OCI-LY1 (cell line): Measurements from ENCODE around the gene UBA52.

Experiments used
- H2AFZ ChIP-seq: fragments of 200-600 bp; sonication (generic), shearing (Covaris generic); 2 replicates; pipeline ENCODE4 v1.6.0; 2014; ENCODE audit warnings: antibody characterized with exemption, mild to moderate bottlenecking, low read length
- H3F3A ChIP-seq: fragments of 200-600 bp; sonication (generic), shearing (Covaris generic); 2 replicates; pipeline ENCODE4 v1.6.0; 2014; ENCODE audit warnings: mild to moderate bottlenecking, antibody characterized with exemption, low read length, moderate library complexity; ENCODE audit not compliant: insufficient read depth
- H3K27ac ChIP-seq: fragments of 200-600 bp; sonication (generic); 2 replicates; pipeline ENCODE4 v1.5.1; 2014; ENCODE audit warnings: low read length, mixed run types, mild to moderate bottlenecking, low read depth; ENCODE audit not compliant: poor library complexity, severe bottlenecking
- H3K27me3 ChIP-seq: fragments of 200-600 bp; sonication (generic); 2 replicates; pipeline ENCODE4 v1.6.0; 2014; ENCODE audit warnings: antibody characterized with exemption, mild to moderate bottlenecking, low read length, moderate library complexity; ENCODE audit not compliant: insufficient read depth
- H3K36me3 ChIP-seq: fragments of 200-600 bp; sonication (generic); 2 replicates; pipeline ENCODE4 v1.6.1; 2014; ENCODE audit warnings: mild to moderate bottlenecking, antibody characterized with exemption, low read length, moderate library complexity, mixed read lengths; ENCODE audit not compliant: insufficient read depth
- H3K4me1 ChIP-seq: fragments of 200-600 bp; sonication (generic); 2 replicates; pipeline ENCODE4 v1.5.1; 2014; ENCODE audit warnings: mild to moderate bottlenecking, low read length, moderate library complexity; ENCODE audit not compliant: insufficient read depth, severe bottlenecking
- H3K4me2 ChIP-seq: fragments of 200-600 bp; sonication (generic), shearing (Covaris generic); 2 replicates; pipeline ENCODE4 v1.6.1; 2014; ENCODE audit warnings: low read length
- H3K4me3 ChIP-seq: fragments of 200-600 bp; sonication (generic); 2 replicates; pipeline ENCODE4 v1.5.1; 2014; ENCODE audit warnings: low read length, low read depth, mild to moderate bottlenecking, mixed read lengths; ENCODE audit not compliant: poor library complexity, severe bottlenecking
- H3K79me2 ChIP-seq: fragments of 200-600 bp; shearing (Covaris generic); 2 replicates; pipeline ENCODE4 v1.6.1; 2016; ENCODE audit warnings: mixed run types, low read length, mixed read lengths; ENCODE audit not compliant: insufficient read depth
- H3K9ac ChIP-seq: fragments of 200-600 bp; sonication (generic), shearing (Covaris generic); 2 replicates; pipeline ENCODE4 v1.6.1; 2014; ENCODE audit warnings: mild to moderate bottlenecking, low read length, mixed read lengths
- H3K9me2 ChIP-seq: fragments of 200-600 bp; sonication (generic), shearing (Covaris generic); 2 replicates; pipeline ENCODE4 v1.6.1; 2014; ENCODE audit warnings: low read depth, mild to moderate bottlenecking, low read length, mixed read lengths
- H3K9me3 ChIP-seq: fragments of 200-600 bp; shearing (Covaris generic); 2 replicates; pipeline ENCODE4 v1.6.1; 2014; ENCODE audit warnings: low read length, mixed read lengths
- H4K20me1 ChIP-seq: fragments of 200-600 bp; sonication (generic), shearing (Covaris generic); 2 replicates; pipeline ENCODE4 v1.6.0; 2016; ENCODE audit warnings: mild to moderate bottlenecking, low read length; ENCODE audit not compliant: insufficient read depth
- CTCF ChIP-seq: fragments of 200-600 bp; sonication (generic), shearing (Covaris generic); IDR thresholded peaks from 2 replicates; pipeline ENCODE4 v1.5.1; 2017; ENCODE audit warnings: mild to moderate bottlenecking, antibody characterized with exemption, low read length, moderate library complexity, mixed read lengths
- EZH2 ChIP-seq: fragments of 200-600 bp; sonication (generic), shearing (Covaris generic); IDR thresholded peaks from 2 replicates; pipeline ENCODE4 v1.8.0; 2017; ENCODE audit warnings: borderline replicate concordance, mixed run types, mild to moderate bottlenecking, antibody characterized with exemption, low read length, moderate library complexity, mixed read lengths

Gene UBA52

GRCh38 chr19:18612772-18613588, 41.3 kb downstream of the UBA52 start, which contains the start of gene TMEM59L:
Gene TMEM59L, plus strand, starts transcription at chr19:18612870. Its CDS starts 89 bp downstream, at chr19:18612959.
- Histone ChIP-seq H4K20me1 (no peaks in the 10 kb centered on the region), H3K4me1 (no peaks in the 10 kb centered on the region), H3K79me2 (no peaks in the 10 kb centered on the region), H2AFZ (no peak within 1 kb of the TSS), H3K9me3 (no peaks in the 10 kb centered on the region), H3K36me3 (no peaks in the 10 kb centered on the region), H3K27me3 (peaks cover 25% of the 10 kb centered on the region), H3K4me2 (peak within 1 kb of the TSS; percentile 29; the same call in 1 of the 2 replicates), H3K9ac (no peak within 1 kb of the TSS), H3K4me3 (no peak within 1 kb of the TSS), H3K27ac (no peak within 1 kb of the TSS), H3F3A (no peaks in the 10 kb centered on the region), H3K9me2 (no peaks in the 10 kb centered on the region)
- TF ChIP-seq EZH2, result no peak
- no peak for TF ChIP-seq CTCF

- H3K9me3 ChIP-seq, result no peaks in the 10 kb centered on the region
These were observed 42.1 kb downstream of the UBA52 start for GRCh38 chr19:18613589-18614234.

GRCh38 chr19:18616023-18616422, 44.4 kb downstream of the UBA52 start:
- Histone ChIP-seq H3K4me2 (no peak overlapping the region), H4K20me1 (no peaks in the 10 kb centered on the region), H3K9ac (no peak overlapping the region), H3K27me3 (peaks cover 10% of the 10 kb centered on the region; the same call in 1 of the 2 replicates), H3K9me3 (no peaks in the 10 kb centered on the region), H3K27ac (no peak overlapping the region), H3K4me1 (no peaks in the 10 kb centered on the region), H3K36me3 (no peaks in the 10 kb centered on the region), H2AFZ (no peak overlapping the region), H3K4me3 (no peak overlapping the region), H3F3A (no peaks in the 10 kb centered on the region), H3K79me2 (no peaks in the 10 kb centered on the region), H3K9me2 (no peaks in the 10 kb centered on the region)
- TF ChIP-seq CTCF, result no peak
- TF ChIP-seq EZH2, result no peak

More at GRCh38 chr19:18613589-18614234, 42.1 kb downstream of the UBA52 start:
- H4K20me1 ChIP-seq, result no peaks in the 10 kb centered on the region
- H3K36me3 ChIP-seq, result no peaks in the 10 kb centered on the region
- no peaks in the 10 kb centered on the region for H3K79me2 ChIP-seq
- peaks cover 24% of the 10 kb centered on the region for H3K27me3 ChIP-seq
- H3K27ac ChIP-seq, result no peak overlapping the region
- no peaks in the 10 kb centered on the region for H3K4me1 ChIP-seq
- no peaks in the 10 kb centered on the region for H3K9me2 ChIP-seq
- H3K9ac ChIP-seq, result no peak overlapping the region
- H3K4me3 ChIP-seq, result no peak overlapping the region
- no peaks in the 10 kb centered on the region for H3F3A ChIP-seq
- no peak for TF ChIP-seq EZH2
- TF ChIP-seq CTCF, result no peak
- H2AFZ ChIP-seq, result no peak overlapping the region
- no peak overlapping the region for H3K4me2 ChIP-seq
